Fibroblast of skin of abdomen (primary cell): Measurements from ENCODE around the gene DPH6.
A peak's percentile ranks its signal among the peaks of the same experiment; 100 is the strongest.
"Not testable (repeated sequence)": the region's sequence is repeated elsewhere in the genome, so short reads cannot be mapped to it uniquely, and the experiment has no call there.

Experiments
- DNase-seq: peaks from one replicate; pipeline ENCODE4 v3.0.0-alpha.2; 2013

The DPH6 gene

GRCh38 chr15:35484231-35484945 lies 61.6 kb downstream of the DPH6 start:
- no peak for DNase-seq

- peak; percentile 55 for DNase-seq
Measured at GRCh38 chr15:35481992-35482391, 64.0 kb downstream of the DPH6 start.

GRCh38 chr15:35481064-35481463 lies 64.9 kb downstream of the DPH6 start:
- no peak for DNase-seq

DNA sequence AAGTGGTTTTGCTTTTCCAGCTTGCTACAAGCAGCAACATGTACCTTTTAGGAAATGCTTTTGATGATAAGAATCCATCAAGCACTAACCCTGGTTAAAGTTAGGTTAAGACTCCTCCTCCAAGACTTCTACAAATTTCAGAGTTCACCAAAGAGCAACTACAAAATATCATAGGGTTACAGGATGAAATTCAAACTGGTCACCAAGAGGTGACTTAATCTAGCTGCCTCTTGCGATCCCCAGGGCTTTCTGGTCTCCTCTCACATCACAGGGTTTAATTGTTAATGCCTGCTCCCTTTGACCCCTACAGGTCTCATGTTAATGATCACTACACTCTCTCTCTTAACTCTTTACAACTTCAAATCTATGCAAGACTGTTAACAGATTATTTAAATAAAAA lies 66.5 kb downstream of the DPH6 start:
- no peak for DNase-seq

DNA sequence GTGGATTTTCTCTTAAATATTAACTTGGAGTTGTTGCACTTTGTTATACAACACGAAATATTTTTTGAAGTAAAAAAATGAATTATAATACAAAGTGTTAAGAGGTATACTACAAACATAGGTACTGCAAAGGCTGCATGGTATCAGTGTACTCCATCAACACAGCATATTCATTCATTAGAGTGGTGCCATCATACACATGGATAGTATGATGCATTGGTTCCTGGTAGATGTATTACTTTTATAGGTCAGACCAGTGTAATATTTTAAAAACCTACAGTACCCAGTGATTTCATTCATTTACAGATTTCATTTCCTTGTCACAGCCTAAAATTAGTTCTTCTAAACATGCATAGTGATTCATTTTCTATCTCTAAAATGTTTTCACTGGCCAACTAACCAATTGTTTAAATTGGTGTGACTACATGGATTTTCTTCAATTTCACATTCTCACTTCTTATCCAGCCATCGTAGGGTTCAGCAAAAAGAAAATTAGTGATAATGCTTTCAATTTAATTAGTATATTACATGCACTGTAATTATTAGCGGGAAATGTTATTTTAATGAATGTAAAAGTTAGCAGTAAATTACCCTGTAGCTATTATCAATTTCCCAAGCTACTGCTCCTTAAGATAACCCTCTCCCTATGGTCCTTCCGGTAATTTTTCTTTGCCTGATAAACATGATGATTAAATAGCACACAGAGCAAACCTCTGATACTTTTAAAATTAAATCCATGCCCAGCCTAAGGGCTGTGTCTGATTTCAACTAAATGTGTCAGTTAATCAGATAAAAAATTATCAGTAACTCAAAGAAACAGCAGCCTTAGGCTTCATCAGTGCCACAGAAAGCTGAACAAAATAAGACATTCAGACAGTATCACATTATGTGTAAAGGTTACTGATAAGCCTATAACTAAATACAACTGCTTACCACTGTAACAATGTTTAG lies 68.4 kb downstream of the DPH6 start:
- DNase-seq, result no peak

- no peak for DNase-seq
Measured at GRCh38 chr15:35471024-35471423, 74.9 kb downstream of the DPH6 start.

- DNase-seq, result no peak
Measured at GRCh38 chr15:35470441-35470840, 75.5 kb downstream of the DPH6 start.

DNA sequence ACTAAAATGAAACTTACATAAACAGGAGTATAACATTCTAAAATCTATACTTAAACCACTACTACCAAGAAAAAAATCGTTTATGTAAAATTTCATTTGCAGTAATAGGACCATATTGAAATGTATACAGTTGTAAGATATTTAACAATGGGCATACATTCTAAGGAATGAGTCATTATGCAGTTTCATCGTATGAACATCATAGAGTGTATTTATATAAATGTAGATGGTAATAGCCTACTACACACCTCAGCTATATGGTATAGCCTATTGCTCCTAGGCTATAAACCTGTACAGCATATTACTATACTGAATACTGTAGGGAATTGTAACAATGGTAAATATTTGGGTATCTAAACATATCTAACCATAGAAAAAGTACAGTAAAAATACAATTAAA lies 79.5 kb downstream of the DPH6 start:
- no peak for DNase-seq

GRCh38 chr15:35465783-35466182 lies 80.2 kb downstream of the DPH6 start:
- no peak for DNase-seq

GRCh38 chr15:35460616-35461015 lies 85.3 kb downstream of the DPH6 start:
- DNase-seq, result no peak

- DNase-seq, result peak; percentile 33
Measured at GRCh38 chr15:35458176-35458856, 87.6 kb downstream of the DPH6 start.

DNA sequence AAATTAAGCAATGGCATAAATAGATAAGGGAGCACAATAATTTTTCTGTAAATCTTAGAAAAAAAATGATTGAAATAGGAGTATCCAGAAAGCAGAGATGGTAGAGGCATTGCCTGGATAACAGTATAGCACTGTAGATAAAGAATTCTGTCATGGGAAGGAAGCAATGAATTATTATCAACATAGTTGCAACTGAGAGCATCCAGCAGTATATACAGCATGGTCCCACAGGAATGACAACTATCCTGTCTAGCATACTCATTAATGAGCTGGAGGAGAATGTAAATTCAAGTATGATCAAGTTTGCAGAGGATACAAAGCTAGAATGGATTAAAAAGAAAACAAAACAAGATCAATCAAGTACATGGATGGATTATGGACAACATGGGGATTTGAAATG lies 90.8 kb downstream of the DPH6 start:
- peak; percentile 79 for DNase-seq

DNA sequence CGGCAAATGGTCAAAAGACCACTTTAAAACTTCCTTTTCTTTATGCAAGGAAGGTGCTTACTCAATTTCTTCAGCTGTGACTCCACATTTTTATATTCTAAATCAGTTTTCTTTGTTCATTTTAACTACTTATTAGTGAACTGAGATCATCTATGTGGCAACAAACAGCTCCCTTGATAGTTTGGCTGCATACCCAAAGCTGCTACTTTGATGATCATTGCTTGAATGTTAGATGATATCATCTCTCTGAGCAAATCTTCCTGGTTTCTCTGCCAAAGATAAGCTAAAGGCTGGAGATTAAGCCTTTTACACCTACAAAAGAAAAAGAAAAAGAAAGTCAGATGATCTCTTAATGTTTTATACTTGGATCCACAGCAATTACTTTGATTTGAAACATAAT lies 95.5 kb downstream of the DPH6 start:
- DNase-seq, result peak; percentile 68

- peak; percentile 41 for DNase-seq
Measured at GRCh38 chr15:35448294-35448693, 97.7 kb downstream of the DPH6 start.

DNA sequence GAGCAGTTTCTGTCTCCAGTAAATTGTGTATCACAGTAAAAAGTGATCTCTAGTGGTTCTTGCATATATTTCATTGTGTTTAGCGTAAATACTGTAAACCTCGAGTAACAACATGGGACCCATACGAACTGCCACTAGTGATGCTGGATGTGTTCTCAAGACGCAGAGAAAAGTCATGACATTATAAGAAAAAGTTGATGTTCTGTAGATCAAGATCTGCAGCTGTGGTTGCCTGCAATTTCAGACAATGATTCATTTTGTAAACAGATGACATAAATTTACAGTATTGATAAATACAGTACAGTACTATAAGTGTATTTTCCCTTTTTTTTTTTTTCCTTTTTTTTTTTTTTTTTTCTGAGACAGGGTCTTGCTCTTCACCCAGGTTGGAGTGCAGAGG lies 100.1 kb downstream of the DPH6 start:
- DNase-seq, result peak; percentile 31

- DNase-seq, result peak; percentile 58
Measured at GRCh38 chr15:35444557-35445204, 101.3 kb downstream of the DPH6 start.

DNA sequence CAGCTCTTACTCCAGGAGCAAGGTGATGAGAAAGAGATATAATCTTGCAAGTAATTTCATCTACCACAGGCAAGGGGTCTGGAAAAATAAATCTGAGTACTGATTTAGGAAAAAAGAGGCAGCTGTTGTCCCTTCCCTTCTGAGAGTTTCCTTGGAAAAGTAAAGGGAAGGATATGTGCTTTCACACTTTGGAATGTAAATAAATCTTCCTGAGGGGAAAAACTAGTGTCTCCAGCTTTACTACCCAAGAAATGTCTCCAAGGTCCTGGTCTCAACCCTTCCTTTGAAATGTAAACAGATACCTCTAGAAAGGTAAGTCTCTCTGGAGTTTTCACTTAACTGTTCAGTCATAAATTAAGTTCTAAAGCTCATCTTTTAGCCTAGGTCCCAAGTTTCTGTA lies 102.6 kb downstream of the DPH6 start:
- DNase-seq, result peak; percentile 14

- peak; percentile 61 for DNase-seq
Measured at GRCh38 chr15:35442742-35443141, 103.2 kb downstream of the DPH6 start.

- not testable (repeated sequence) for DNase-seq
Measured at GRCh38 chr15:35441279-35441678, 104.7 kb downstream of the DPH6 start.

DNA sequence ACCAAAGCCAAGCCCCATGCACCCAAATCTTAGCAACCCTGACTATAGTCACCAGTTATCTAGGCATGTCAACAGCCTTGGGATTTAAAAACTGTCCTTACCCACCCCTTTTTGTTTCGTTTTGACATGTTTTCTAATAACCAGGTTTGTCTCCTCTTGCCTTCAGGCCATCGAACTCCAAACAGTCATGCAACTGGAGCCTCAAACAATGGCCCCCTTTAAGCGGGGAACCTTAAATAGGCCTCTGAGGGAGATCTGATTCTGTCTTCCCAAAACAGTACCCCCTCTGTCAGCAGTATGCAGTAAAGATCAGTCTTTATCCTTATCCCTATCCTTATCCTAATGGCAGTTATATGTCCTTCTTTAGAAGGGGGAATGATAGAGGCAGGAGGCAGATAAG lies 105.7 kb downstream of the DPH6 start:
- DNase-seq, result no peak

DNA sequence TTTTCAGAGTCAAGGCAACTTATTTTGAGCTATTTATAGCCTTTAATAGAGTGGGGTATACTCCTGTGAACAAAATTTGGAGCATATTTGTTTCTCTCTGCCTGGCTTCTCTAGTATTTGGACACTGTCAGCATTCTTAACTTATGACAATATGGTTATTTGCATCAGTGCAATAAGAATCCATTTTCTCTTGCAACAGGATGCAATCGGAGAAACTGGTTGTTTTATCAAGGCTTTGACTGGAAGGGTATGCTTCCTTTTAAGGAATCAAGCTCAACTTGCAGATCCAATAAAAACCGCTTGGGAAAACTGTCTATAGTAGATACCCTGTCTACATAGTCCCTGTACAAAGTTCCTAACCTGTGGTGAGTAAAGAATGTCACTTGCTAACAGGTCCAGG lies 106.7 kb downstream of the DPH6 start:
- DNase-seq, result peak; percentile 96

DNA sequence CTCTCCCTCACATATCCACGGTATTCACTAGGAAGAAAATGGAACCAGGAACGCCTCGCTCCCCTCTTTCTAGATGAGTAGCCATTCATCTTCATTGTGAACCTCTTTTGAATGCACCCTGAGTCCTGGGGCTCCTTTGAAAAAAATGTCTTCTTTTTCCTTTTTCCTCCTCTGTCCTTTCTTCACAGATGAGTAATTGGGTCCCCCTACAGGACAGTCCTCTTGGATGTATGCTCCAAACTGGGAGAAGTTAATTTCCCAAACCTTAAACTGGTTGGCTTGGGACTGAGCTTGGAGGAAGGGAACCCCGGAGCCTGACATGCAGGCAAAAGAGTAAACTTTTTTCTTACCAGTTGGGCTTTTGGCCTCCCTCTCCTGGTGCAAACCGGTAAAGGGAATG lies 108.8 kb downstream of the DPH6 start:
- peak; percentile 45 for DNase-seq

DNA sequence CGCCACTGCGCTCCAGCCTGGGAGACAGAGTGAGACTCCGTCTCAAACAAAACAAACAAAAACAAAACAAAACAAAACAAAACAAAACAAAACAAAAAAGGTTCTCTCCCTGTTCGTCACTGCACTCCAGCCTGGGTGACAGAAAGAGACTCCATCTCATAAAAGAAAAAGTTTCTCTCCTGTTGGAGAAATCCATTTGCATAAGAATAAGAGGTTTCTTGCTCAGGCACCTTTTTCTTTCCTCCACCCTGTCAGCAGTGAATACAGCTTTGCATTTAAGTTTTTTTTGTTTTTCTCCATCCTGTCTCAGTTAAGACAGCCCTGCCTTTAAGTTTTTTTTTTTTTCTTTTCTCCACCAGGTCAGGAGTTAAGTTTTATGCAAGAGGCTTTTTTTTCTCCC lies 109.5 kb downstream of the DPH6 start:
- DNase-seq, result no peak
